ENCODE results near the gene ALKBH8.

DNA sequence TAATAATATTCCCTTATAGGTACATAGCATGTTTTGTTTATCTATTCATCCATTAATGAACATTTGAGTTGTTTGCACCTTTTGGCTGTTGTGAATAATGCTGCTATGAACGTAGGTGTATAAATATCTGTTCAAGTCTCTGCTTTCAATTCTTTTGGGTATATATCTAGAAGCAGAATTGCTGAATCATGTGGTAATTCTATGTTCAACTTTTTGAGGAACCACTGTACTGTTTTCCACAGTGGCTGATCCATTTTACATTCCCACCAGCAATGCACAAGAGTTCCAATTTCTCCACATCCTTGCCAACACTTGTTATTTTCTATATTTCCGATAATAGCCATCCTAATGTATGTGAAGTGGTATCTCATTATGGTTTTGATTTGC lies 56.7 kb downstream of the ALKBH8 start:
- TF ChIP-seq ISL1 (CRISPR knock-in tag; IDR thresholded peaks at IDR 0.05) (no peak), ZNF565 (CRISPR knock-in tag; conservative IDR thresholded peaks at IDR 0.05; ENCODE audit: low read depth) (no peak), ZNF8 (CRISPR knock-in tag; IDR thresholded peaks at IDR 0.05) (no peak), TCF4 (CRISPR knock-in tag; IDR thresholded peaks at IDR 0.05; ENCODE audit: borderline replicate concordance) (no peak), ARNTL (CRISPR knock-in tag; IDR thresholded peaks at IDR 0.05; ENCODE audit: borderline replicate concordance, low read depth) (no peak), PPARA (CRISPR knock-in tag; IDR thresholded peaks at IDR 0.05; ENCODE audit: borderline replicate concordance) (no peak), OSR1 (CRISPR knock-in tag; IDR thresholded peaks at IDR 0.05) (no peak), GLIS3 (CRISPR knock-in tag; IDR thresholded peaks at IDR 0.05) (no peak), ZFP30 (CRISPR knock-in tag; IDR thresholded peaks at IDR 0.05) (no peak)
